ENCODE data around the gene SORBS2.

The SORBS2 gene

GRCh38 chr4:185817403-185817818 is 5.4 kb upstream of the SORBS2 start:
- no peaks in the 10 kb centered on the region for H3K36me3 ChIP-seq (ENCODE audit: control insufficient read depth in 1 of 2, insufficient read depth in 2 of 2, low read length in 2 of 2)
- no peak overlapping the region for H3K4me3 ChIP-seq (ENCODE audit: low read depth in 1 of 2, low read length in 2 of 2)
- no peak overlapping the region for H3K27ac ChIP-seq (ENCODE audit: low read length)
- H3K4me1 ChIP-seq (ENCODE audit: control insufficient read depth in 1 of 2, insufficient read depth in 2 of 2, low read length in 2 of 2) = peaks cover 0 to 4% of the 10 kb centered on the region in 2 donors
- H3K9me3 ChIP-seq (ENCODE audit: control insufficient read depth in 1 of 2, low read length in 2 of 2) = no peaks in the 10 kb centered on the region
- H3K27me3 ChIP-seq (ENCODE audit: low read depth, low read length) = no peaks in the 10 kb centered on the region

GRCh38 chr4:185813133-185813532 is 1.1 kb upstream of the SORBS2 start:
- peaks cover 0 to 7% of the 10 kb centered on the region in 2 donors for H3K4me1 ChIP-seq (ENCODE audit: control insufficient read depth in 1 of 2, insufficient read depth in 2 of 2, low read length in 2 of 2)
- no peaks in the 10 kb centered on the region for H3K9me3 ChIP-seq (ENCODE audit: control insufficient read depth in 1 of 2, low read length in 2 of 2)
- no peak overlapping the region for H3K27ac ChIP-seq (ENCODE audit: low read length)
- H3K36me3 ChIP-seq (ENCODE audit: control insufficient read depth in 1 of 2, insufficient read depth in 2 of 2, low read length in 2 of 2) = no peaks in the 10 kb centered on the region
- H3K4me3 ChIP-seq (ENCODE audit: low read depth in 1 of 2, low read length in 2 of 2) = no peak overlapping the region
- no peaks in the 10 kb centered on the region for H3K27me3 ChIP-seq (ENCODE audit: low read depth, low read length)

GRCh38 chr4:185810746-185811508 is 1.1 kb downstream of the SORBS2 start:
- peaks cover 0 to 7% of the 10 kb centered on the region in 2 donors for H3K4me1 ChIP-seq (ENCODE audit: control insufficient read depth in 1 of 2, insufficient read depth in 2 of 2, low read length in 2 of 2)
- no peaks in the 10 kb centered on the region for H3K27me3 ChIP-seq (ENCODE audit: low read depth, low read length)
- no peaks in the 10 kb centered on the region for H3K9me3 ChIP-seq (ENCODE audit: control insufficient read depth in 1 of 2, low read length in 2 of 2)
- peak overlapping the region; percentile 64 to 74 for H3K4me3 ChIP-seq (ENCODE audit: low read depth in 1 of 2, low read length in 2 of 2)
- H3K36me3 ChIP-seq (ENCODE audit: control insufficient read depth in 1 of 2, insufficient read depth in 2 of 2, low read length in 2 of 2) = no peaks in the 10 kb centered on the region
- H3K27ac ChIP-seq (ENCODE audit: low read length) = peak overlapping the region; percentile 67

- H3K36me3 ChIP-seq (ENCODE audit: control insufficient read depth in 1 of 2, insufficient read depth in 2 of 2, low read length in 2 of 2) = no peaks in the 10 kb centered on the region
- no peaks in the 10 kb centered on the region for H3K9me3 ChIP-seq (ENCODE audit: control insufficient read depth in 1 of 2, low read length in 2 of 2)
- peaks cover 0 to 7% of the 10 kb centered on the region in 2 donors for H3K4me1 ChIP-seq (ENCODE audit: control insufficient read depth in 1 of 2, insufficient read depth in 2 of 2, low read length in 2 of 2)
- H3K27me3 ChIP-seq (ENCODE audit: low read depth, low read length) = no peaks in the 10 kb centered on the region
- no peak overlapping the region for H3K27ac ChIP-seq (ENCODE audit: low read length)
- H3K4me3 ChIP-seq (ENCODE audit: low read depth in 1 of 2, low read length in 2 of 2) = peak overlapping the region; percentile 0 to 74
Measured at GRCh38 chr4:185809533-185810071, 2.4 kb downstream of the SORBS2 start.

- H3K4me1 ChIP-seq (ENCODE audit: control insufficient read depth in 1 of 2, insufficient read depth in 2 of 2, low read length in 2 of 2) = peaks cover 0 to 7% of the 10 kb centered on the region in 2 donors
- H3K27me3 ChIP-seq (ENCODE audit: low read depth, low read length) = no peaks in the 10 kb centered on the region
- no peak overlapping the region for H3K27ac ChIP-seq (ENCODE audit: low read length)
- no peaks in the 10 kb centered on the region for H3K9me3 ChIP-seq (ENCODE audit: control insufficient read depth in 1 of 2, low read length in 2 of 2)
- no peaks in the 10 kb centered on the region for H3K36me3 ChIP-seq (ENCODE audit: control insufficient read depth in 1 of 2, insufficient read depth in 2 of 2, low read length in 2 of 2)
- H3K4me3 ChIP-seq (ENCODE audit: low read depth in 1 of 2, low read length in 2 of 2) = peak overlapping the region in 1 of 2 donors; percentile 74
Measured at GRCh38 chr4:185809121-185809520, 2.9 kb downstream of the SORBS2 start.

- Histone ChIP-seq H3K9me3 (ENCODE audit: control insufficient read depth in 1 of 2, low read length in 2 of 2) (no peaks in the 10 kb centered on the region), H3K4me3 (ENCODE audit: low read depth in 1 of 2, low read length in 2 of 2) (no peak overlapping the region), H3K36me3 (ENCODE audit: control insufficient read depth in 1 of 2, insufficient read depth in 2 of 2, low read length in 2 of 2) (no peaks in the 10 kb centered on the region), H3K27ac (ENCODE audit: low read length) (no peak overlapping the region), H3K4me1 (ENCODE audit: control insufficient read depth in 1 of 2, insufficient read depth in 2 of 2, low read length in 2 of 2) (peaks cover 0 to 7% of the 10 kb centered on the region in 2 donors), H3K27me3 (ENCODE audit: low read depth, low read length) (no peaks in the 10 kb centered on the region)
Measured at GRCh38 chr4:185805979-185806378, 6.0 kb downstream of the SORBS2 start.

GRCh38 chr4:185805262-185805802 is 6.7 kb downstream of the SORBS2 start:
- H3K27ac ChIP-seq (ENCODE audit: low read length) = no peak overlapping the region
- no peaks in the 10 kb centered on the region for H3K36me3 ChIP-seq (ENCODE audit: control insufficient read depth in 1 of 2, insufficient read depth in 2 of 2, low read length in 2 of 2)
- H3K9me3 ChIP-seq (ENCODE audit: control insufficient read depth in 1 of 2, low read length in 2 of 2) = no peaks in the 10 kb centered on the region
- no peak overlapping the region for H3K4me3 ChIP-seq (ENCODE audit: low read depth in 1 of 2, low read length in 2 of 2)
- H3K4me1 ChIP-seq (ENCODE audit: control insufficient read depth in 1 of 2, insufficient read depth in 2 of 2, low read length in 2 of 2) = peaks cover 0 to 7% of the 10 kb centered on the region in 2 donors
- H3K27me3 ChIP-seq (ENCODE audit: low read depth, low read length) = no peaks in the 10 kb centered on the region

GRCh38 chr4:185803022-185803421 is 9.0 kb downstream of the SORBS2 start:
- H3K36me3 ChIP-seq (ENCODE audit: control insufficient read depth in 1 of 2, insufficient read depth in 2 of 2, low read length in 2 of 2) = no peaks in the 10 kb centered on the region
- no peak overlapping the region for H3K27ac ChIP-seq (ENCODE audit: low read length)
- H3K4me1 ChIP-seq (ENCODE audit: control insufficient read depth in 1 of 2, insufficient read depth in 2 of 2, low read length in 2 of 2) = no peaks in the 10 kb centered on the region
- no peaks in the 10 kb centered on the region for H3K27me3 ChIP-seq (ENCODE audit: low read depth, low read length)
- H3K4me3 ChIP-seq (ENCODE audit: low read depth in 1 of 2, low read length in 2 of 2) = no peak overlapping the region
- H3K9me3 ChIP-seq (ENCODE audit: control insufficient read depth in 1 of 2, low read length in 2 of 2) = no peaks in the 10 kb centered on the region

- Histone ChIP-seq H3K9me3 (ENCODE audit: control insufficient read depth in 1 of 2, low read length in 2 of 2) (no peaks in the 10 kb centered on the region), H3K27me3 (ENCODE audit: low read depth, low read length) (no peaks in the 10 kb centered on the region), H3K4me1 (ENCODE audit: control insufficient read depth in 1 of 2, insufficient read depth in 2 of 2, low read length in 2 of 2) (no peaks in the 10 kb centered on the region), H3K36me3 (ENCODE audit: control insufficient read depth in 1 of 2, insufficient read depth in 2 of 2, low read length in 2 of 2) (no peaks in the 10 kb centered on the region), H3K27ac (ENCODE audit: low read length) (no peak overlapping the region), H3K4me3 (ENCODE audit: low read depth in 1 of 2, low read length in 2 of 2) (no peak overlapping the region)
Measured at GRCh38 chr4:185801471-185801870, 10.5 kb downstream of the SORBS2 start.

- H3K36me3 ChIP-seq (ENCODE audit: control insufficient read depth in 1 of 2, insufficient read depth in 2 of 2, low read length in 2 of 2) = no peaks in the 10 kb centered on the region
- no peaks in the 10 kb centered on the region for H3K4me1 ChIP-seq (ENCODE audit: control insufficient read depth in 1 of 2, insufficient read depth in 2 of 2, low read length in 2 of 2)
- no peaks in the 10 kb centered on the region for H3K9me3 ChIP-seq (ENCODE audit: control insufficient read depth in 1 of 2, low read length in 2 of 2)
- H3K27me3 ChIP-seq (ENCODE audit: low read depth, low read length) = no peaks in the 10 kb centered on the region
- no peak overlapping the region for H3K4me3 ChIP-seq (ENCODE audit: low read depth in 1 of 2, low read length in 2 of 2)
- H3K27ac ChIP-seq (ENCODE audit: low read length) = no peak overlapping the region
Measured at GRCh38 chr4:185800266-185800945, 11.6 kb downstream of the SORBS2 start.

- no peak overlapping the region for H3K4me3 ChIP-seq (ENCODE audit: low read depth in 1 of 2, low read length in 2 of 2)
- H3K27me3 ChIP-seq (ENCODE audit: low read depth, low read length) = no peaks in the 10 kb centered on the region
- H3K9me3 ChIP-seq (ENCODE audit: control insufficient read depth in 1 of 2, low read length in 2 of 2) = no peaks in the 10 kb centered on the region
- H3K27ac ChIP-seq (ENCODE audit: low read length) = no peak overlapping the region
- no peaks in the 10 kb centered on the region for H3K4me1 ChIP-seq (ENCODE audit: control insufficient read depth in 1 of 2, insufficient read depth in 2 of 2, low read length in 2 of 2)
- no peaks in the 10 kb centered on the region for H3K36me3 ChIP-seq (ENCODE audit: control insufficient read depth in 1 of 2, insufficient read depth in 2 of 2, low read length in 2 of 2)
Measured at GRCh38 chr4:185799442-185799841, 12.6 kb downstream of the SORBS2 start.

All from muscle layer of duodenum (tissue), 2 donors.